ENCODE data around the gene PDCD1.
"Not testable (repeated sequence)": the region's sequence is repeated elsewhere in the genome, so short reads cannot be mapped to it uniquely, and the experiment has no call there.

PDCD1 gene

DNA sequence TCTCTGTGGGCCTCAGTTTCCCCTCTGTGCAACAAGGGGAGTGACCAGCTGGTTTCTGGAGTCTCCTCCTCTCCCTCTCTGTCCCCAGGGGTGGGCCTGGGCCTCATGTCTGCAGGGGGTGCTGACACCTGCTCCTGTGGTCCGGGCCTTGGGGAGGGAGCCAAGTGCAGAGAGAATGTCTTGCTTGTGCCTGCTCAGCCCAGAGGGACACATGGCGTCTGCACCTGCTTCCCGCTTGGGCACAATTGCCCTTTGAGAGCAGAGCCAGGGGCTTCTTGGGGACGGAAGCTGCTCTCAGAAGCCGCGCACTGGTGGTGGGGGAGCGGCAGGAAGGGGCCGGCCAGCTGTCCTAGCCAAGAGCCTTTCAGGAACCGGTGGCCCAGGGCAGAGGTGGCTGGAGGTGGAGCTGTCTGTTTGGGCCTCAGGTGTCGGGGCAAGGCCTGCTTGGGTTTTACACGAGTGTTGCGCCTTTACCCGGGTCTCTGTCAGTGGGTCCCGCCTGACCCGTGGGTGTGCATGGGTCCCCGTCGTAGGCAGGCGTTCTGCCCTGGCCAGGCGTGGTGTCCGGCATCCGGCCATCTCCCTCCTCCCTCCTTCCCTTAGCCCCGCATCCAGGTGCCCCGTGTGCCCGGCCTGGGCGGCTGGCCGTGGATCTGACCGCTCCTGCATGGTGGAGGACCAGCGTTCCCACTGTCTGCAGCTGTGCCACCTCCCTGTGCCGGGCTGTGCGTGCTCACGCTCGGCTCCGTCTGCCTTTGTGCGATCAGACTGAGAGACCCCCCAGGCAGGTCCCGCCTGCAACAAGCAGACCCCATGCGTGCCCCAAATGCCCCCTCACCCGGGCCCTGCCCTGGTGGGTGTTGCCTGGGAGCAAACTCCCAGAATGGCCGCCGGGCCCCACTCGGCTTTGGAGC, 45.7 kb downstream of the PDCD1 start:
- DNase-seq: peak in 5 of 14 donors; percentile 8 to 66 (median 28)

DNA sequence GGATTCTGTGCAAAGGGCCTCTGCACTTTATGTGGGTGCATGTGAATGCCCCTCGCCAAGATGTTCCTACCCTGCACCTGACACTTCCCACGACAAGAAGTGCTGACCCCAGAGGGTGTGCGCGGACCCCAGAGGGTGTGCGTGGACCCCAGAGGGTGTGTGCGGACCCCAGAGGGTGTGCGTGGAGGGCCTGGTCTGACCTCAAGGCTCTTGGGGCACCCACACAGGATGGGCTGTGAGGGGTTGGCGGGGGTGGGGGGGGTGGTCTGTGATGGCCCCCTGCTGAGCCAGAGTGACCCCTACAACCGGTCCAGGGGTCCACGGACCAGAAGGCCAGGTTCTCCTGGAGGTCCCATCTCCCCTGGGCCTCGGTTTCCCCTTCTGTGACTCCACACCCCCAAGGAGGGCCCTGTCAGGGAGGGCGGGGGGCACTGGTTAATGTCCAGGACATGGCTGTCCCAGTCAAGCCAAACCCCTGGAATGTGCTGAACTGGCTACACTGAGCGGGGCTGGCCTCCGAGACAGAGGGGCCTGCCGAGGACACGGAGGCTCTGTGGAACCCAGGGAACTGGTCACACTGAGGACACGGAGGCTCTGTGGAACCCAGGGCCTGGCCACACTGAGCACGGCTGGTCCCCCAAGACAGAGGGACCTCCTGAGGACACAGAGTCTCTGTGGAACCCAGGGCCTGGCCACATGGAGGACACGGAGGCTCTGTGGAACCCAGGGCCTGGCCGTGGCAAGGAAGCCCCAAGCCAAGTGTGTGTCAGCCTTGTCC, 46.6 kb downstream of the PDCD1 start:
- no peak for DNase-seq

DNA sequence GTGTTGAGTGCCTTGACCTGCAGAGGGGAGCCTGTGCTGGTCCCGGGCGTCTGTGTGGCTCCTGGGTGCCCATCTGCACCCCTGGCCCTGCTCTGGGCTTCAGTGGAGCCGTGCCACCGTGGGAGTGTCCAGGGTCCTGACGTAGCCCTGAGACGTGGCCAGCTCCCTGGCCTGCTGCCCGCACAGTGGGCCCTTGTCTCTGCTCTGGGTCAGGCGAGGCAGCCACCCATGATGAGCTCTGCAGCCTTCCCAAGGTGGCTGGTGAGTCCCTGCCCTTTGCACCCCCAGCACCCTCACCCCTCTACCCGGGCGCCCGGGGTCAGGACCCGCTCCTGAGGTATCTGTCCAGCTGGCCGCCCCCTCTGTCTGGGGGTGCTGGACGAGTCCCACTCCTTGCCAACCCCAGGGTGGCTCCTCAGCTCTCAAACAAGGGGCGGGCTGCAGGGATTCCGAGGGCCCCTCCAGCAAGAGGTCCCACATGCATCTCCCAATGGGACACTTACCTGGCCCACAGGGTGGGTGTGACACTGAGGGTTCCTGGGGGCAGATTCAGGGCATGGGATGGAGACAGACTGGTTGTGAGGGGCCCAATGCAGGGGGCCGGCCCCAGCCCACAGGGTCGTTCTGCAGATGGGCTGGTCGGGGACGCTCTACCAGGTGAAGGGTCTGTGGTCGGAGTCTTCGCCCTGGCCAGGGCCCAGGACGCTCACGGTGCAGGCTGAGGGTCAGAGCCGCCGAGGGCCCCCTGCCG, 47.3 kb downstream of the PDCD1 start:
- DNase-seq: peak in 7 of 14 donors; percentile 47 to 80 (median 64)

DNA sequence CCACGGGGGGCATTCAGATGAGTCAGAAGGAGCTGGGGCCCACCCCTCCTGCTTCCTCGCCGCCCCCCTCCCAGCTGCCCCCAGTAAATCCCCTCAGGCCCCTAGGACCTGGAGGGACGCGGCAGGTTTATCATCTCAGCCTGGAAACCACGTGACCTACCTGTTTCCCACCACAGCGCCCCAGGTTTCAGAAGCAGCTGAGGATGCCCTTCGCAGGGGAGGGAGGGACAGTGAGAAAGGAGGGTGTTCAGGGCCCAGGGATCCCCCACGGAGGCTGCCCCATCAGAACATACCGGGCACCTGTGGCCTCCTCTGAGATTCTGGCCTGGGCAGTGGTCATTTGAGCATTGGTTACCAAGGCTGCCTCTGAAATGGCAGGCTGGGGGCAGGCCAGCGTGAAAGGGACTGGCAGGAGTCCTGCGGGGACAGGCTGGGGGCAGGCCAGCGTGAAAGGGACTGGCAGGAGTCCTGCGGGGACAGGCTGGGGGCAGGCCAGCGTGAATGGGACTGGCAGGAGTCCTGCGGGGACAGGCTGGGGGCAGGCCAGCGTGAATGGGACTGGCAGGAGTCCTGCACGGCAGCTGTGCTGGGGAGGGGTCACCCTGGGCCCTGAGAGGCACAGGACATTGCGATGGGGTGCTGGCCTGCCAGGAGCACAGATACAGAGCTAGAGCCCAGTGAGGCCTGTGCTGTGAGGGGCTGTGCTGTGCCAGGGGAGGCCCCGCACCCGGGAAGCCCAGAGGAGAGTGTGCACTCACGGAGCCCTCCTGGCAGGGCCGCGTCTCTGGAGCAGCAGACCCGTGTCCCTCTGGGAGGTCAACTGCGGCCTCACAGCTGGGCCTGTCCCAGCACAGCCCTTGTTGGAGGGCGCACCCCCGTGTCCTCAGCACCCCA, 48.1 kb downstream of the PDCD1 start:
- peak in 9 of 14 donors; percentile 16 to 86 (median 61) for DNase-seq

DNA sequence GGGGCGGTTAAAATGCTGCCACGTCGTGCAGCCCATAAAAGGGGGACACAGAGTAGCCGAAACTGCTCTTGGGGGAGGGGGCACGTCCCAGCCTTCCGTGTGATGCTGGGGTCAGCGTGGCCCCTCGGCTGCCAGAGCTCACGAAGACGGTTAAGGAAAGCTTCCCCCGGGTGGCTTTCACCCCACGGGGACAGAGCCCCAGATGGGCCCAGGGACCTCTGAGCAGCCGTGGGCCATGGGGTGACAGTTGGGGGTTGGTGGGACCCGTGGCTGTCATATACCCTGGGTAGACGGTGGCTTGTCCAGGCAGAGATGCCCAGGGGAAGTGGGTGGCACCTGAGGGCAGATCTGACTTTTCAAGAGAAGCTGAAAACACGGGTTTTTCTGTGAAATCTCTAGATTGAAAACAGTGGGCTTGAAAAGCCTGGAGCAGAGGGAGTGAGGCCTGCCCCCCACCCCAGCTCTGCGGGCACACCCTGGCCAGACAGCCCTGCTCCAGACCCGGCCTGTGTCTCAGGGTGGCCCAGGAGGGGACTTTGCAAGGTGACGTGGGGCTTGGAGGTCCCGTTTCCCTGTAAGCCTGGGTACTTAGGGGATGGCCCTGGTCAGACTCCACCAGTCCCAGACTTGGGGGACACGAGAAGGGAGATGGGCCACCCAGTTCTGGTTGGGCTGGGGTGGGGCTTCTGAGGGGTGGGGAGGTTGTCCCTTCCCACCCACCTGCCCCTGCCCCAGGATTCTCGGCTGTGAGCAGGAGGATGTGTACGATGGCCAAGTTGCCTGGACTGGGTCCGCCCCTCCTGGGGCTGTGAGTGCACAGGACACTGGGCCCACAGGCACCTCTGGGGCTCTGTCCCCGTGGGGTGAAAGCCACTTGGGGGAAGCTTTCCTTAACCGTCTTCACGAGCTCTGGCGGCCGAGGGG, 49.0 kb downstream of the PDCD1 start:
- no peak for DNase-seq

DNA sequence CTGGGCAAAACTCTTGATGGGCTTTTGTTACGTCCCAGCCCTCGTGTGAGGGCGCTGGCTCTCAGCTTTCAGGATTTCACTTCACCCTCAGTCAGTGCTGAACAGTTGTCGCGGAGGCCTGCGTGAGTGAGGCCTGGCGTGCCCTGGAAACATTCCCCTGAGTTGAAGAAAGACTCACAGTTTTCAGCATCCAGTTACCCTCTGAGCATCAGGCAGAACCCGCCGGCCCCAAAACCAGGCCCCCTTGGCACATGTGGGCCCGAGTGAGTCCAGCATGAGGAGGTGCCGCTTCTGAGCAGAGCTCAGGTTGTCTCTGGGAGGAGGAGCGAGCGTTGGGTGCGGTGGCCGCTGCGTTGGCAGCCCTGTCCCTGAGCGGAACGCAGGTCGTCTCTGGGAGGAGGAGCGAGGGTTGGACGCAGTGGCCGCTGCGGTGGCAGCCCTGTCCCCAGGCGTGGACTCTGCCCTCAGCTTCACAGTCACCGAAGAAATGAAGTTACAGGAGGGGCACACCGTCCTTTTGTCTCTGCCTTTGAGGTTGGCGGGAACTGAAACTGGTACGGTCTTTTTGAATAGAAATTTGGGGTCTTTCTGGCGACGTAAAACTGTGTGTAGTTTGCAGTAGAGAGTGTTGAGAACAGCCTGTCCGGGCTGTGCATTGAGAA, 49.8 kb downstream of the PDCD1 start, which contains the start of gene NEU4:
TSS of gene NEU4 (plus strand) at position 473 of the 662 bp plus-strand sequence. CDS start 5,292 bp downstream, outside the sequence.
- DNase-seq: no peak

DNA sequence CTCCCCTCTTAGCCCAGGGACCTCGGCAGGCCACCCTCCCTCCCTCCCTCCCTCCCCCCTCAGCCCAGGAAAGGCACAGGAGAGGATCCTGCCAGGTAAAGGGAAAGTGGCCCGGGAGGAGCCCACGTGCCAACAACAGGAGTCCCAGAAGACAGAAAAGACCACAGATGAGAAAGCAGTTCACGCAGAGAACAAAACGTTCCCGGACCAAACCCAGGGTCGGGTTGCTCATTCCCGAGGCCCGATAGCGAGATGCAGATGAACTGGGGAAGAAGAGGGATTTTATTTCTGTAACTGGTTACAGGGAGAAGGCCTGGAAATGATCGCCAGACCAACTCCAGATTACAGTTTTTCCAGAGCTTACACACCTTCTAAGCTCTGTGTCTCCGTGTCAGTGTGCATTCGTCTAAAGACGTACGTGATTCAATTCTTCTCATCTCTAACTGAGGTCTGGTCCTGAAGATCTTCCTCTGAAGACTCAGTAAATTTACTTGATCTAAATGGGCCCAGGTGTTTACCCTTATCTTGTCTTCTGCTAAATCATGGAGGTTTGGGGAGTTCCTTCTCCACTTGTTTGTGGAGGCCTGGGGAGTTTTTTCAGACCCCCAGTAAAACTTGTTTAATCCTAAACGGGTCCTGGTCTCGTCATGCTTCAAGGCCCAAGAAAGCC, 50.5 kb downstream of the PDCD1 start:
- DNase-seq: no peak

DNA sequence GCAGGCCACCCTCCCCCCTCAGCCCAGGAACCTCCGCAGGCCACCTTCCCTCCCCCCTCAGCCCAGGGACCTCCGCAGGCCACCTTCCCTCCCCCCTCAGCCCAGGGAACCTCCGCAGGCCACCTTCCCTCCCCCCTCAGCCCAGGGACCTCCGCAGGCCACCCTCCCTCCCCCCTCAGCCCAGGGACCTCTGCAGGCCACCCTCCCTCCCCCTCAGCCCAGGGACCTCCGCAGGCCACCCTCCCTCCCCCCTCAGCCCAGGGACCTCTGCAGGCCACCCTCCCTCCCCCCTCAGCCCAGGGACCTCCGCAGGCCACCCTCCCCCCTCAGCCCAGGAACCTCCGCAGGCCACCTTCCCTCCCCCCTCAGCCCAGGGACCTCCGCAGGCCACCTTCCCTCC, 52.5 kb downstream of the PDCD1 start:
- DNase-seq: not testable (repeated sequence)

DNA sequence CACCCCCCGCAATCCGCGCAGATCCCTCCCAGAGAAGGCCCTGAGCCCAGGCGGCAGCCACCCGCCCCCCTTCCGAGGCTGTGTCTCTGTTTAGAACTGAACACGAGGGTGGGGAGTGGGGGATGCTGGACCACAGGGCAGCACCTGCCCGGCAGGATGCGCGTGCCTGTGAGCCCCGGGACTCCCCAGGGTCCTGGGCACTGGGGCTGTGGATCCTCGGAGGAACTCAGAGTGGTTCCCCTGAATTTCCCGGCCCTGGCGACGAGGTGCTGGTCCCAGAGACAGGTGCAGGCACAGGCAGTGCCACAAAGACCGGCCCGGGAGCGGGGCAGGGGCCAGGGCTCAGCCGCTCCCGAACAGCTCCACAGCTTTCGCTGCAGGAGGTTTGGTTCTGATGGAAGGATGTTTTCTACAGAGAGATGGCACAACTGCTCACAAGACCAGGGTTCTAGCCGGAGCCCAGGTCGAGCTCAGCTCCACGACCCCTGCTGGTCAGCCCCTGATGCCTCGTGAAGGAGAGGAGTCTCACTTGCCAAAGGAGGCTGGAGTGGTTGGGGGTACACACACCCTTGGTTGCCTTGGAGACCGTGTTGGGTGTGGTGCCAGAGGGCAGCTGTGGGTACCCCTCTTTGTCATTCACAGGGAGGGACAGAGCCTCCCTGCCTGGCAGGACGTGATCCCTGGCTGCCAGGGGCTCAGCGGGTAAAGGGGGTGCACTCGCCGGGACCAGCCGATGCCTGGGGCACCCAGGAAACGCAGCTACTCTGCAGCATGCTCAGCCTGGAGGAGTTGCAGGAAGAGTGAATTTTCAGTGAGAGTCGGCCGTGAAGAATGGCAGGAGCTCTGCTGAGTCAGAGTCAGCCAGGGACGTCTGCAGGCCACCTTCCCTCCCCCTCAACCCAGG, 54.1 kb downstream of the PDCD1 start:
- DNase-seq: peak in 1 of 14 donors; percentile 46

DNA sequence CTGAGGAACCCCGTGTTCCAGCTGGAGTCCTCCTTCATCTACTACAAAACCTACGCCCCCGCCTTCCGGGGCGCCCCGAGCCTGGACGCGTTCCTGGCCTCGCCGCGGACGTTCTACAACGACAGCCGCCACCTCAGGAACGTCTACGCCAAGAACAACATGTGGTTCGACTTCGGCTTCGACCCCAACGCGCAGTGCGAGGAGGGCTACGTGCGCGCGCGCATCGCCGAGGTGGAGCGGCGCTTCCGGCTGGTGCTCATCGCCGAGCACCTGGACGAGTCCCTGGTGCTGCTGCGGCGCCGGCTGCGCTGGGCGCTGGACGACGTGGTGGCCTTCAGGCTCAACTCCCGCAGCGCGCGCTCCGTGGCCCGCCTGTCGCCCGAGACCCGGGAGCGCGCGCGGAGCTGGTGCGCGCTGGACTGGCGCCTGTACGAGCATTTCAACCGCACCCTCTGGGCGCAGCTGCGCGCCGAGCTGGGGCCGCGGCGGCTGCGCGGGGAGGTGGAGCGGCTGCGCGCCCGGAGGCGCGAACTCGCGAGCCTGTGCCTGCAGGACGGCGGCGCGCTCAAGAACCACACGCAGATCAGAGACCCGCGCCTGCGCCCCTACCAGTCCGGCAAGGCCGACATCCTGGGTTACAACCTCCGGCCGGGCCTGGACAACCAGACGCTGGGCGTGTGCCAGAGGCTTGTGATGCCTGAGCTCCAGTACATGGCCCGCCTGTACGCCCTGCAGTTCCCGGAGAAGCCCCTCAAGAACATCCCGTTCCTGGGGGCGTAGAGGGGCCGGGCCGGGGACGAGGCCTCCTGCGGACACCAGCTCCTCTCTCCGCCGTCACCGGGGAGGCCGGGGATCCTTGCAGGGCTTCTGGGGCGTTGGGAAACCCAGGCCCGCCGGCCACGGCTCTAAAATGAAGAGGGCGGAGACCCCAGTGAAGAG, 55.0 kb downstream of the PDCD1 start:
- peak in 4 of 14 donors; percentile 29 to 65 (median 43) for DNase-seq

DNA sequence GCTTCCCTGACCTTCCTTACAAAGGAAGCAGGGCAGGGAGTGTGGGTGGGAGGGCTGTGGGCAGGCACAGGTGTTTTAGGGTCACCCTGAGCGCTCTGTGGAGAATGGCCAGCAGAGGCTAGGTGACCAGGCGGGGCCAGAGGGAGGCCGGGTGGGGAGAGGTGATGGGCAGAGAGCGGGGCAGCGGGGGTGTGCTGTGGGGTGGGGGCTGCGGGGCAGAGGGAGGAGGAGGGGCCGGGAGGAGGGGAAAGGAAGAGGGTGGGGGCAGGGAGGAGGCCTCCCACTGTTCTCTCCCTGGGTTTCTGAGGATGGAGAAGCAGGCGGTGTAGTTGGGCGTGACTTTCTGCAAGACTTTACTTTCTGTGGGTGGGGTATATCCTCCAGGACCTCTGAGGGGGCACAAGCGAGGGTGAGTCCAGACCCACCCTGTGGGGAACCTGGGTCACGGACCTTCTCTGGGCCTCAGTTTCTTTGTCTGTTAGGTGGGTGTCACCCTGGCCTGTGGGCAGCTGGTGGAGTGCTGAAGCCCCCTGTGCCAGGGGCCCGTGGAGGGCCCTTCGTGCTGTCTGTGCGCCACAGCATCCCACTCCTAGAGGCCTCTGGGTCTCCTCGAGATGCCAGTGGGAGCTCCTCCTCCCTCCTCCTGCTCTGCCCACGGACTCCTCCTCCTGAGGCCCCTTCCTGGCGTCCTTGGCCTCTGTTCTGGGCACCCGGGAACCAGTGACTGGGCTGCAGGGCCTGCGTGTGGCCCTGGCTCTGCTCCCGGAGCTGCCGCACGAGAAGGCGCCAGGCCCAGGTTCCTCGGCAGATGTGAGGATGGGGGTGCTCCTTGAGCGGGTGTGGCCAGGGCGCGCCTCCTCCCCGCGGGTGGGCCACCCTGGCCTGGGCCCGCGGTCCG, 56.0 kb downstream of the PDCD1 start:
- no peak for DNase-seq

DNA sequence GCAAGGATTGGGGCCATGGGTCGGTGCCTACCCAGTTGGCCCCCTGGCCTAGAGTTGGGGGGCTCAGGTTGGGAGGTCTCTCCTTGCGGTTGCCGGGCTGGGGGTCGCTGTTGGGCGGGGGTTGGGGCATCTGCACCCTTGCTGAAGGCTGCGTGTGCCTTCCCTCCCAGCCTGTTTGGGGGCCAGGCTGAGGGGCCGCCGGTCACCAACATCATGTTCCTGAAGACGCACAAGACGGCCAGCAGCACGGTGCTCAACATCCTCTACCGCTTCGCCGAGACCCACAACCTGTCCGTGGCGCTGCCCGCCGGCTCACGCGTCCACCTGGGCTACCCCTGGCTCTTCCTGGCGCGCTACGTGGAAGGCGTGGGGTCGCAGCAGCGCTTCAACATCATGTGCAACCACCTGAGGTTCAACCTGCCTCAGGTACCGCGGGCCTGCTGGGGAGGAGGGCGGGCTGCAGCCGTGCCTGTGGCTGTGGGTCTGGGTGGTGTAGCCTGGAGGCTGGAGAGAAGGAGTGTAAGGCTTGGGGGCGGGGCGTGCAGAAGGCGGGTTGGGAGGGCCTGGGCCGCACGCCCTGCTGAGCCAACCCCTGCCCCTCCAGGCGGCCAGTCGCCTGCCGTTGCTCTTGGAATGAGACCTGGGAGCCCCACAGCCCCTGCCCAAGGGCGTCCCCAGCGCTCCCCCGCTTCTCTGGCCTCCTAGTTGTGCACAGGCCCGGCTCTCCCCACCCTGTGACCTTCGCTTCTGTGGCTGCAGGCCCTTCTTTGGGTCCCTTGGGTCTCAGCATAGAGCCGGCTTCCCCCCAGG, 56.9 kb downstream of the PDCD1 start:
- no peak for DNase-seq

DNA sequence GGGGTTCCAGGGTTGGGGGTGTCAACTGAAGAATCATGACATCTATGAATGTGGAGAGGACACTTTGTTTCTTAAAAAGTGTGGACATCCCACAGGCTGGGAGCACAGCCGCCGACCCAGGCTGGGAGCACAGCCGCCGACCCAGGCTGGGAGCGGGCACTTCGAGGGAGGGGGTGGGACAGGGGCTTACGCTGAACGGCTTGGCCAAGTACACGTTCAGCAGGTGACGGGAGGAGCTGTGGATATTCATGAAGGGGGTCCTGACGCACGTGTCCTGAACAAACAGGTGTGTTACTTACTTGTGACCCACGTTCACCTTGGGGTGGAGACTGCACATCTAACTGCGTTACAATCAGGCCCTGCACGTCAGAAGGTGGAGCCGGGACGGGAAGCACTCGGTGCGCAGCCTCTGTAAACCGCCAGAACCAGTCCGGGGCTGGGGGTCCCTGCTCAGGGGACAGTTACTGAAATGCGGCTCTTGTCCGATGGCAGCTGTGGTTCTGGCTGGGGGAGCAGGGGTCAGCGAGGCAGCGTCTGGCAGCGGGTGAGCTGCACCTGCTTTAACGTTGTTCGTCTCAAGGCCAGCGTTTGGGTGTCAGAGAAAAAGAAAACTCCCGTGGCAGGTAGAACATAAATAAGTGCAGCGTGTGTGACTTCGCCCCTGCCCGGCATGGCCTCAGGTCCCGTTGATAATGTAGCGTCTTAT, 58.3 kb downstream of the PDCD1 start:
- DNase-seq: not testable (repeated sequence)
